Pancreas (tissue), 10 donors: ENCODE measurements around the gene AP1B1. TPM values are rescaled to one million over a fixed set of nuclear protein-coding genes. Genes with fewer than 3 reads are reported as not detected.
A peak's percentile ranks its signal among the peaks of the same experiment; 100 is the strongest.

Source experiments
- ATAC-seq, 4 donors: fragments of 200-7000 bp; cut with Tn5 transposase; one replicate each; pipeline versions ENCODE4 v1.8.0 to v1.9.1; 2020; ENCODE audit warnings: mild to moderate bottlenecking in 4 of 4, moderate library complexity in 4 of 4
- DNase-seq, 6 donors: peaks; one replicate each; pipeline ENCODE4 v3.0.0-alpha.2; 2020
- FAIRE-seq: peaks from 2 replicates; lab custom pipeline; 2012; peaks lifted over from hg19 to GRCh38; lab: Jason Lieb, UNC
- H3K27ac ChIP-seq, 4 donors: fragments of 200-600 bp; sonication (generic); 1 replicate in 3 of 4; 2 replicates in 1 of 4; pipeline versions ENCODE4 v1.5.0 to v1.8.0; 2020
- H3K27me3 ChIP-seq, 4 donors: fragments of 200-600 bp; one replicate each; pipeline ENCODE4 v1.8.0; 2021
- H3K36me3 ChIP-seq, 3 donors: fragments of 200-600 bp; sonication (generic) in 1 of 3; one replicate each; pipeline versions ENCODE4 v1.5.0 to v1.8.0; 2020 to 2021
- H3K4me1 ChIP-seq, 3 donors: fragments of 200-600 bp; one replicate each; pipeline ENCODE4 v1.8.0; 2021
- H3K4me3 ChIP-seq, 4 donors: fragments of 200-600 bp; sonication (generic) in 2 of 4; one replicate each; pipeline versions ENCODE4 v1.5.0 to v1.8.0; 2020 to 2021
- H3K9me3 ChIP-seq, 4 donors: fragments of 200-600 bp; one replicate each; pipeline ENCODE4 v1.8.0; 2021
- CTCF ChIP-seq, 4 donors: fragments of 200-600 bp; sonication (generic) in 3 of 4; IDR thresholded peaks; one replicate each; pipeline versions ENCODE4 v1.5.0 to v1.8.0; 2021; ENCODE audit warnings: antibody characterized with exemption in 4 of 4
- WGBS, 2 donors: extraction: QIAGEN DNeasy Blood & Tissue Kit; methylation state at CpG; one replicate each; pipeline ENCODE4 v1.1.7; 2013; 5-methylcytosine and 5-hydroxymethylcytosine counted together
- intact Hi-C, 3 donors: fragments of 100-400 bp; cut with DNase I; formaldehyde crosslinking; loops; one replicate each; pipeline versions ENCODE4 v1.11.1 to v1.14.2; 2022
- polyA plus RNA-seq, 2 donors: library from polyadenylated mRNA; stranded (reverse); fragments of 200-250 nt; gene quantifications; one replicate each; pipeline ENCODE4 v1.2.3, GENCODE V29; 2013
- total RNA-seq, 6 donors: library from RNA; stranded (reverse); fragmentation: NEBNext Ultra II Directional in 4 of 6; extraction: Animal tissue kit (Norgen Biotek cat#: 25700) in 4 of 6; gene quantifications; one replicate each; pipeline versions ENCODE4 v1.2.1 to v1.2.4, GENCODE V29; 2021 to 2023
- donor health status: healthy with polysubstance abuse.
- donor health status: DM: no; HTN: no; CAD: no; lungs with moderate emphysema.
- donor health status: DM: no; HTN: no; CAD: no.
- donor health status: control.
- donor health status: control.
- donor health status: Bipolar disorder and iron deficiency.
- donor health status: DM: yes; HTN: yes; CAD: no.
- donor health status: DM: no; HTN: no; CAD: no.
- donor health status: DM: no; HTN: no; CAD: no.
- donor health status: DM: yes; HTN: yes; CAD: no.

Gene AP1B1
- total and polyA plus RNA-seq, 8 donors: 27.5 to 49.9 (median 35.8) TPM

DNA sequence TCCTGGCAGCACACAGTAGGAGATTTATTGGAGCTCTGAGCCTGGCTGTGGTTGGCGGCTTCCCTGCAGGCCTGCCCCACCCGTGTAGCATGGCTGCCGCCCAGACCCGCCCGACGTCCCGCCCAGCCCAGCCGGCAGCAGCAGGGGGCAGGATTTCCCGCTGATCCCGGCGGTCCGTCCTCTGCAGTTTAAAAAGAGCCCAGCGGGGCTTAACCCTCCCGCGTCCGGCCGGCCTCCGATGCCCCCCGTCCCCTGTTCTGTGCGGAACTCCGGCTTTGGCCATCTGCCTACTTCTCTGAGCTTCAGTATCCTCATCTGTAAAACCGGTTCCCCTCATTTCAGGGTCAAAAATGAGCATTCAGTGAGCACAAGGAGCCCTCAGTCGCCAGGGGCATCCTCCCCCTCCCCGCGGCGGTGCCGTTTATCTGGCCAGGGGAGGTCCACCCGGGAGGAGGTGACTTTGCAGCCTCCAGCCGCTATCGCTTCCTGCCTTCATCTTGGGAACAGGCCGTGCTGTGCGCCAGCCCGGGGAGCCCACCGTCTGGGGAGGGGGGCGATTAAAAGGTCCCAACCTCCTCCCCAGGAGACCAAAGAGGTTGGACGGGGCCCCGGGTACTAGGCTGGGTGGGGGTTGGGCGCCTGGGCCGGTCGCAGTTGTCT lies 82.1 kb downstream of the AP1B1 start, which contains the start of gene GAS2L1:
GAS2L1 (plus strand) TSS at position 476 of the 660 bp plus-strand sequence. CDS start 1,456 bp downstream, outside the sequence.
- Histone ChIP-seq H3K27me3 (no peaks in the 10 kb centered on the region), H3K36me3 (no peaks in the 10 kb centered on the region), H3K4me3 (peak within 1 kb of the TSS; percentile 73 to 91 (median 89)), H3K4me1 (peaks cover 9 to 28% (median 20%) of the 10 kb centered on the region in 3 donors), H3K9me3 (no peaks in the 10 kb centered on the region), H3K27ac (peak within 1 kb of the TSS; percentile 34 to 65 (median 46))
- FAIRE-seq (no peak), DNase-seq (peak; percentile 76 to 92 (median 83)), ATAC-seq (peak; percentile 61 to 79 (median 71))
- 1% methylated on average over 36 to 40 of the region's 40 CpGs for WGBS, 2 donors
- TF ChIP-seq CTCF (IDR thresholded peaks at IDR 0.05): peak; percentile 32 to 54 (median 43)
- intact Hi-C loops: no loop called here

GRCh38 chr22:29305836-29306174 lies 82.6 kb downstream of the AP1B1 start:
- Histone ChIP-seq H3K27ac (peak overlapping the region in 1 of 4 donors; percentile 39), H3K4me1 (peaks cover 9 to 25% (median 20%) of the 10 kb centered on the region in 3 donors), H3K36me3 (peaks cover 0 to 2% (median 0%) of the 10 kb centered on the region in 3 donors), H3K4me3 (peak overlapping the region in 2 of 4 donors; percentile 91), H3K9me3 (no peaks in the 10 kb centered on the region), H3K27me3 (no peaks in the 10 kb centered on the region)
- ATAC-seq (peak in 1 of 4 donors; percentile 1), DNase-seq (no peak), FAIRE-seq (no peak)
- 31 to 40% methylated on average over 6 to 7 of the region's 7 CpGs for WGBS, 2 donors
- no peak for TF ChIP-seq CTCF (IDR thresholded peaks at IDR 0.05)
- intact Hi-C loops: no loop called here

DNA sequence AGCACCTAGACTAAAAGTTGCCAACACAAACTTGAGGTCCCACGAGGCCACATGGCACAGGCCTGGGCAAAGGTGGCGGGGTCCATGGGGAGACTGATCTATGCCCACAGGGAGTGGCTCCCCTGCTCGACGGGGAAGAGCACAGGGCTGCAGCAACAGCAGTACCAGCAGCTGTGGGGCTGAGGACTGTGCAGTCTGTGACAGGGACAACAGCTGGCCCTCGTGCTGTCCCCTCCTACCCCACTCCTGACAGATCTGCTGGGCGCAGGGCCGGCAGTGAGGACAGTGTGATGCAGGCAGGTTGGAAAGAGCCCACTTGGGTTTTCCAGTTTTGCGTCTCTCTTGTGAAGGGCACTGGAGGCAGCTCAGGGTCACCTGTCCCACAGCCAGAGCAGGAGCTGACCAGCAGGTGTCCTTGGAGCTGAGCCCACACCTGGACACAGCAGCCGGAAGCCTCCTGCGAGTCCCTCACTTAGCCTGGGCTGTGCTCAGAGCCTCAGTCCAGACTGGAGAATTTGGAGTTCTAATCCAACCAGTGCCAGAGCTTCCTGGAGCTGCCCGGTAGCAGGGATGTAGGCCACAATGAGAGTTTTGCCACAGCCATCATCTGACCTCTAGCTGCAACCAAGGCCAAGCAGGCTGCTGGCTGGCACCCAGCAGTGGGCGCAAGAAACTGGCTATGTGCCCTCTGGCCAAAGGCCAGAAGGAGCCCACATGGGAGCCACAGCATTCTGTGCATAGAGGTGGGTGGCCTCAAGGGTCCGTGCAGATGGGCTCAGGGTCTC lies 85.5 kb downstream of the AP1B1 start:
- no peaks in the 10 kb centered on the region for H3K27me3 ChIP-seq
- peaks cover 9 to 31% (median 23%) of the 10 kb centered on the region in 3 donors for H3K36me3 ChIP-seq
- peak; percentile 7 to 45 (median 20) for ATAC-seq
- H3K4me3 ChIP-seq: no peak overlapping the region
- WGBS, 2 donors: 15 to 20% methylated on average over 11 to 13 of the region's 13 CpGs
- no peaks in the 10 kb centered on the region for H3K9me3 ChIP-seq
- peak overlapping the region; percentile 2 to 52 (median 40) for H3K27ac ChIP-seq
- intact Hi-C loops: no loop called here
- FAIRE-seq: no peak
- peak in 5 of 6 donors; percentile 61 to 87 (median 70) for DNase-seq
- H3K4me1 ChIP-seq: peaks cover 3 to 9% (median 5%) of the 10 kb centered on the region in 3 donors
- TF ChIP-seq CTCF (IDR thresholded peaks at IDR 0.05): no peak

GRCh38 chr22:29302402-29302680 lies 86.0 kb downstream of the AP1B1 start:
- FAIRE-seq: no peak
- DNase-seq: no peak
- WGBS, 2 donors: 27 to 36% methylated on average over 2 of the region's 2 CpGs
- H3K36me3 ChIP-seq: peaks cover 15 to 37% (median 29%) of the 10 kb centered on the region in 3 donors
- no peak for TF ChIP-seq CTCF (IDR thresholded peaks at IDR 0.05)
- peak in 1 of 4 donors; percentile 3 for ATAC-seq
- intact Hi-C loops: no loop called here
- peak overlapping the region; percentile 2 to 52 (median 40) for H3K27ac ChIP-seq
- H3K4me1 ChIP-seq: peaks cover 0 to 9% (median 3%) of the 10 kb centered on the region in 3 donors
- no peaks in the 10 kb centered on the region for H3K9me3 ChIP-seq
- H3K27me3 ChIP-seq: no peaks in the 10 kb centered on the region
- no peak overlapping the region for H3K4me3 ChIP-seq
